Neural cell (in vitro differentiated cells): ENCODE measurements around the gene IKZF2. TPM values are rescaled to one million over a fixed set of nuclear protein-coding genes. Genes with fewer than 3 reads are reported as not detected.

Source experiments
- H2AFZ ChIP-seq: fragments of 200-600, 300-800 bp; sonication (generic), shearing (Covaris generic); 2 replicates; pipeline ENCODE4 v1.6.0; 2014; ENCODE audit warnings: low read depth, mild to moderate bottlenecking, antibody characterized with exemption, low read length, moderate library complexity
- H3F3A ChIP-seq: fragments of 200-600 bp; shearing (Covaris generic); 2 replicates; pipeline ENCODE4 v1.6.1; 2016; ENCODE audit warnings: mild to moderate bottlenecking, moderate library complexity, mixed read lengths, antibody characterized with exemption, low read length; ENCODE audit not compliant: insufficient read depth, poor library complexity, severe bottlenecking
- H3K27ac ChIP-seq: fragments of 200-600, 300-800 bp; sonication (generic), shearing (Covaris generic); 2 replicates; pipeline ENCODE4 v1.5.1; 2014; ENCODE audit warnings: mild to moderate bottlenecking, low read length, moderate library complexity
- H3K27me3 ChIP-seq: fragments of 300-800, 200-600 bp; sonication (generic), shearing (Covaris generic); 2 replicates; pipeline ENCODE4 v1.6.0; 2014; ENCODE audit warnings: mild to moderate bottlenecking, low read depth, low read length, moderate library complexity; ENCODE audit not compliant: insufficient read depth
- H3K36me3 ChIP-seq: fragments of 300-800, 200-600 bp; sonication (generic), shearing (Covaris generic); 2 replicates; pipeline ENCODE4 v1.5.1; 2014; ENCODE audit warnings: mild to moderate bottlenecking, antibody characterized with exemption, low read length, moderate library complexity; ENCODE audit not compliant: insufficient read depth
- H3K4me2 ChIP-seq: fragments of 300-800, 200-600 bp; sonication (generic), shearing (Covaris generic); 2 replicates; pipeline ENCODE4 v1.6.0; 2014; ENCODE audit warnings: mild to moderate bottlenecking, low read length
- H3K4me3 ChIP-seq: fragments of 300-800, 200-600 bp; sonication (generic), shearing (Covaris generic); 2 replicates; pipeline ENCODE4 v1.5.1; 2014; ENCODE audit warnings: mild to moderate bottlenecking, low read length, moderate library complexity
- H3K79me2 ChIP-seq: fragments of 200-600 bp; shearing (Covaris generic); replicated peaks from 2 replicates; pipeline ENCODE4 v1.6.0; 2014; ENCODE audit warnings: mild to moderate bottlenecking, low read length, moderate library complexity; ENCODE audit not compliant: insufficient read depth
- H3K9ac ChIP-seq: fragments of 300-800, 200-600 bp; sonication (generic), shearing (Covaris generic); 2 replicates; pipeline ENCODE4 v1.6.1; 2016; ENCODE audit warnings: mild to moderate bottlenecking, low read length, mixed read lengths
- H3K9me2 ChIP-seq: fragments of 200-600 bp; shearing (Covaris generic); 2 replicates; pipeline ENCODE4 v1.6.1; 2016; ENCODE audit warnings: mild to moderate bottlenecking, low read length, mixed read lengths; ENCODE audit not compliant: insufficient read depth
- H3K9me3 ChIP-seq: fragments of 200-600, 300-800 bp; sonication (generic), shearing (Covaris generic); 2 replicates; pipeline ENCODE4 v1.6.1; 2016; ENCODE audit warnings: mild to moderate bottlenecking, mixed run types, low read length, moderate library complexity, mixed read lengths
- H4K20me1 ChIP-seq: fragments of 200-600 bp; shearing (Covaris generic); 2 replicates; pipeline ENCODE4 v1.6.1; 2016; ENCODE audit warnings: mild to moderate bottlenecking, mixed run types; ENCODE audit not compliant: insufficient read depth
- CTCF ChIP-seq: fragments of 450-650 bp; IDR thresholded peaks from 2 replicates; pipeline ENCODE4 v1.5.1; 2014; ENCODE audit warnings: antibody characterized with exemption, mild to moderate bottlenecking, moderate library complexity; ENCODE audit not compliant: poor library complexity, severe bottlenecking
- EP300 ChIP-seq: fragments of 450-650 bp; conservative IDR thresholded peaks from 2 replicates; pipeline ENCODE4 v1.6.1; 2014; ENCODE audit warnings: antibody characterized with exemption, mild to moderate bottlenecking, moderate library complexity; ENCODE audit not compliant: poor library complexity, severe bottlenecking
- EZH2 ChIP-seq: fragments of 200-600, 300-800 bp; shearing (Covaris generic), sonication (generic); IDR thresholded peaks from 2 replicates; pipeline ENCODE4 v1.6.1; 2014; ENCODE audit warnings: antibody characterized with exemption, low read length, borderline replicate concordance, mild to moderate bottlenecking; ENCODE audit not compliant: insufficient read depth, poor library complexity, severe bottlenecking
- MXI1 ChIP-seq: fragments of 450-650 bp; conservative IDR thresholded peaks from 2 replicates; pipeline ENCODE4 v1.6.1; 2014; ENCODE audit warnings: antibody characterized with exemption, mild to moderate bottlenecking; ENCODE audit not compliant: poor library complexity, severe bottlenecking
- POLR2AphosphoS5 ChIP-seq: IDR thresholded peaks from 2 replicates; pipeline ENCODE4 v1.6.1; 2012
- RAD21 ChIP-seq: fragments of 450-650 bp; conservative IDR thresholded peaks from 2 replicates; pipeline ENCODE4 v1.6.1; 2014; ENCODE audit warnings: antibody characterized with exemption, mild to moderate bottlenecking, moderate library complexity
- SMC3 ChIP-seq: fragments of 450-650 bp; conservative IDR thresholded peaks from 2 replicates; pipeline ENCODE4 v1.6.1; 2014; ENCODE audit warnings: antibody characterized with exemption, mild to moderate bottlenecking, moderate library complexity; ENCODE audit not compliant: poor library complexity
- TAF1 ChIP-seq: IDR thresholded peaks from 2 replicates; pipeline ENCODE4 v1.6.1; 2012; ENCODE audit warnings: low read depth
- polyA plus RNA-seq: library from polyadenylated mRNA; depleted of rRNA; stranded (reverse); fragments of >200 nt; gene quantifications from 2 replicates; pipeline ENCODE4 v1.2.3, GENCODE V29; 2014
- TF ChIP-seq, protein P1 (sequence below): IDR thresholded peaks from 2 replicates; pipeline ENCODE4 v1.6.1; 2012; ENCODE audit warnings: borderline replicate concordance

IKZF2 gene
- polyA plus RNA-seq, 1 donor from 2014 or later = 5.6 TPM

DNA sequence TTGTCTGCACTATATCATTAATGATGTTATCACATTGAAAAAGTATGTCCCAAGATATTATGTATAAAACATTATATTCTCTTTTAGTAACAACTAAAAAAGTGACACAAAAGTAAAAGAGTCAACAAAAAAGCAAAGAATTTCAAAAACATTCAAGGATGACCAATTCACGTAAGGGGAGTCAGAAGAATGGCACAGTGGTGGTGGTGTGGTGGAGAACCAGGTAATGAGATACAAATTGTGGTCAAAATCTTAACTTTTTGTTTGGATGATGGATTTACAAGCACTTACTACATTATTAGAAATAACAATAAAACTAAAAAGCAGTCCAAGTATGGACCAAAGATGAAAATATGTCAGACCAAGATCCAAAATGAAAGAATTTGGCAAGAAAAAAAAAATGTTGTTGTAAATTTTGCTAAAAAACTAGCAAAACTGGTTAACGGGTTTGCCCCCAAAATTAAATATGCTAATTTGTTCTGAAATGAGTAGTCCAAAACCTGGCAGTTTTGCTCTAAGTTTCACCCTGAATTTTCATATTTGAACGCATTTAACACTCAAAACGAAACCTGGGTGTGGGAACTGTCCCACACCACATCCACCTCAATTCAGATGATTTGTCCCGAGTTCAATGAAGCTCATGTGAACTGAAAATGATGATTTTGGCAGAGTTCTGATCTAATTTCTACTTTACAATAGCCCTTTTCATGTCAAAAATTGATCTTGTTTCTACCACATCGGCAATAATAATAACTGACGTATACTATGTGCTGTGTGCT, 135.8 kb downstream of the IKZF2 start:
- TF ChIP-seq MXI1 (no peak), CTCF (no peak), EP300 (no peak), EZH2 (no peak), SMC3 (no peak), RAD21 (no peak), POLR2AphosphoS5 (no peak), TAF1 (no peak)
- TF ChIP-seq, protein P1, sequence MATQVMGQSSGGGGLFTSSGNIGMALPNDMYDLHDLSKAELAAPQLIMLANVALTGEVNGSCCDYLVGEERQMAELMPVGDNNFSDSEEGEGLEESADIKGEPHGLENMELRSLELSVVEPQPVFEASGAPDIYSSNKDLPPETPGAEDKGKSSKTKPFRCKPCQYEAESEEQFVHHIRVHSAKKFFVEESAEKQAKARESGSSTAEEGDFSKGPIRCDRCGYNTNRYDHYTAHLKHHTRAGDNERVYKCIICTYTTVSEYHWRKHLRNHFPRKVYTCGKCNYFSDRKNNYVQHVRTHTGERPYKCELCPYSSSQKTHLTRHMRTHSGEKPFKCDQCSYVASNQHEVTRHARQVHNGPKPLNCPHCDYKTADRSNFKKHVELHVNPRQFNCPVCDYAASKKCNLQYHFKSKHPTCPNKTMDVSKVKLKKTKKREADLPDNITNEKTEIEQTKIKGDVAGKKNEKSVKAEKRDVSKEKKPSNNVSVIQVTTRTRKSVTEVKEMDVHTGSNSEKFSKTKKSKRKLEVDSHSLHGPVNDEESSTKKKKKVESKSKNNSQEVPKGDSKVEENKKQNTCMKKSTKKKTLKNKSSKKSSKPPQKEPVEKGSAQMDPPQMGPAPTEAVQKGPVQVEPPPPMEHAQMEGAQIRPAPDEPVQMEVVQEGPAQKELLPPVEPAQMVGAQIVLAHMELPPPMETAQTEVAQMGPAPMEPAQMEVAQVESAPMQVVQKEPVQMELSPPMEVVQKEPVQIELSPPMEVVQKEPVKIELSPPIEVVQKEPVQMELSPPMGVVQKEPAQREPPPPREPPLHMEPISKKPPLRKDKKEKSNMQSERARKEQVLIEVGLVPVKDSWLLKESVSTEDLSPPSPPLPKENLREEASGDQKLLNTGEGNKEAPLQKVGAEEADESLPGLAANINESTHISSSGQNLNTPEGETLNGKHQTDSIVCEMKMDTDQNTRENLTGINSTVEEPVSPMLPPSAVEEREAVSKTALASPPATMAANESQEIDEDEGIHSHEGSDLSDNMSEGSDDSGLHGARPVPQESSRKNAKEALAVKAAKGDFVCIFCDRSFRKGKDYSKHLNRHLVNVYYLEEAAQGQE = no peak
- Histone ChIP-seq H3K36me3 (no peaks in the 10 kb centered on the region), H3K4me2 (no peak overlapping the region), H3K9me3 (no peaks in the 10 kb centered on the region), H4K20me1 (no peaks in the 10 kb centered on the region), H3K27ac (no peak overlapping the region), H3K4me3 (no peak overlapping the region), H3K9ac (no peak overlapping the region), H2AFZ (no peak overlapping the region), H3K79me2 (no peaks in the 10 kb centered on the region), H3F3A (no peaks in the 10 kb centered on the region), H3K27me3 (no peaks in the 10 kb centered on the region), H3K9me2 (no peaks in the 10 kb centered on the region)

DNA sequence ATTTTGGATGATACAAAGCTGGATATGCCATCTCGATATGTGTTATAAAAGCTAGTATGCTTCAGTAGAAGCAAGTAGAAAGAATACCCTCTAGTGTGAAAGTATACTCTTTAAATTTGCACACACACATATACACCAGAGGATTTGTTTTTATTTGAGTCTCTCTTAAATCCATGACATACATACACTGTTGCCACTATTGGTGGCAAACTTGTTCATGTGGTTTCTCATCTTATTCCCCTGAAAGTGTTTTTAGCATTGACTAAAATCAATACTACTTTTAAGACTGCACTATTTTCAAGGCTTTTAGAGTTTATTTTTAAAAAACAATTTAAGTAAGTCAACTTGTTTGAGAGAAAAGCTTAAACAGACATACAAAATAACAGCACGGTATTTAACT, 137.4 kb downstream of the IKZF2 start:
- Histone ChIP-seq H3K27ac (no peak overlapping the region), H3K27me3 (no peaks in the 10 kb centered on the region), H4K20me1 (no peaks in the 10 kb centered on the region), H3K9me2 (no peaks in the 10 kb centered on the region), H3F3A (no peaks in the 10 kb centered on the region), H3K36me3 (no peaks in the 10 kb centered on the region), H3K4me2 (no peak overlapping the region), H3K9me3 (no peaks in the 10 kb centered on the region), H3K9ac (no peak overlapping the region), H2AFZ (no peak overlapping the region), H3K4me3 (no peak overlapping the region), H3K79me2 (no peaks in the 10 kb centered on the region)
- TF ChIP-seq TAF1 (no peak), MXI1 (no peak), CTCF (no peak), SMC3 (no peak), POLR2AphosphoS5 (no peak), EZH2 (no peak), EP300 (no peak), RAD21 (no peak)
- TF ChIP-seq, protein P1 = no peak
